Neural cell (in vitro differentiated cells): ENCODE results near the gene PSME3IP1. TPM values are rescaled to one million over a fixed set of nuclear protein-coding genes. Genes with fewer than 3 reads are reported as not detected.

Experiments used
- H2AFZ ChIP-seq: fragments of 200-600, 300-800 bp; sonication (generic), shearing (Covaris generic); 2 replicates; pipeline ENCODE4 v1.6.0; 2014; ENCODE audit warnings: low read depth, mild to moderate bottlenecking, antibody characterized with exemption, low read length, moderate library complexity
- H3F3A ChIP-seq: fragments of 200-600 bp; shearing (Covaris generic); 2 replicates; pipeline ENCODE4 v1.6.1; 2016; ENCODE audit warnings: mild to moderate bottlenecking, moderate library complexity, mixed read lengths, antibody characterized with exemption, low read length; ENCODE audit not compliant: insufficient read depth, poor library complexity, severe bottlenecking
- H3K27ac ChIP-seq: fragments of 200-600, 300-800 bp; sonication (generic), shearing (Covaris generic); 2 replicates; pipeline ENCODE4 v1.5.1; 2014; ENCODE audit warnings: mild to moderate bottlenecking, low read length, moderate library complexity
- H3K27me3 ChIP-seq: fragments of 300-800, 200-600 bp; sonication (generic), shearing (Covaris generic); 2 replicates; pipeline ENCODE4 v1.6.0; 2014; ENCODE audit warnings: mild to moderate bottlenecking, low read depth, low read length, moderate library complexity; ENCODE audit not compliant: insufficient read depth
- H3K36me3 ChIP-seq: fragments of 300-800, 200-600 bp; sonication (generic), shearing (Covaris generic); 2 replicates; pipeline ENCODE4 v1.5.1; 2014; ENCODE audit warnings: mild to moderate bottlenecking, antibody characterized with exemption, low read length, moderate library complexity; ENCODE audit not compliant: insufficient read depth
- H3K4me2 ChIP-seq: fragments of 300-800, 200-600 bp; sonication (generic), shearing (Covaris generic); 2 replicates; pipeline ENCODE4 v1.6.0; 2014; ENCODE audit warnings: mild to moderate bottlenecking, low read length
- H3K4me3 ChIP-seq: fragments of 300-800, 200-600 bp; sonication (generic), shearing (Covaris generic); 2 replicates; pipeline ENCODE4 v1.5.1; 2014; ENCODE audit warnings: mild to moderate bottlenecking, low read length, moderate library complexity
- H3K79me2 ChIP-seq: fragments of 200-600 bp; shearing (Covaris generic); replicated peaks from 2 replicates; pipeline ENCODE4 v1.6.0; 2014; ENCODE audit warnings: mild to moderate bottlenecking, low read length, moderate library complexity; ENCODE audit not compliant: insufficient read depth
- H3K9ac ChIP-seq: fragments of 300-800, 200-600 bp; sonication (generic), shearing (Covaris generic); 2 replicates; pipeline ENCODE4 v1.6.1; 2016; ENCODE audit warnings: mild to moderate bottlenecking, low read length, mixed read lengths
- H3K9me2 ChIP-seq: fragments of 200-600 bp; shearing (Covaris generic); 2 replicates; pipeline ENCODE4 v1.6.1; 2016; ENCODE audit warnings: mild to moderate bottlenecking, low read length, mixed read lengths; ENCODE audit not compliant: insufficient read depth
- H3K9me3 ChIP-seq: fragments of 200-600, 300-800 bp; sonication (generic), shearing (Covaris generic); 2 replicates; pipeline ENCODE4 v1.6.1; 2016; ENCODE audit warnings: mild to moderate bottlenecking, mixed run types, low read length, moderate library complexity, mixed read lengths
- H4K20me1 ChIP-seq: fragments of 200-600 bp; shearing (Covaris generic); 2 replicates; pipeline ENCODE4 v1.6.1; 2016; ENCODE audit warnings: mild to moderate bottlenecking, mixed run types; ENCODE audit not compliant: insufficient read depth
- CTCF ChIP-seq: fragments of 450-650 bp; IDR thresholded peaks from 2 replicates; pipeline ENCODE4 v1.5.1; 2014; ENCODE audit warnings: antibody characterized with exemption, mild to moderate bottlenecking, moderate library complexity; ENCODE audit not compliant: poor library complexity, severe bottlenecking
- EP300 ChIP-seq: fragments of 450-650 bp; conservative IDR thresholded peaks from 2 replicates; pipeline ENCODE4 v1.6.1; 2014; ENCODE audit warnings: antibody characterized with exemption, mild to moderate bottlenecking, moderate library complexity; ENCODE audit not compliant: poor library complexity, severe bottlenecking
- EZH2 ChIP-seq: fragments of 200-600, 300-800 bp; shearing (Covaris generic), sonication (generic); IDR thresholded peaks from 2 replicates; pipeline ENCODE4 v1.6.1; 2014; ENCODE audit warnings: antibody characterized with exemption, low read length, borderline replicate concordance, mild to moderate bottlenecking; ENCODE audit not compliant: insufficient read depth, poor library complexity, severe bottlenecking
- MXI1 ChIP-seq: fragments of 450-650 bp; conservative IDR thresholded peaks from 2 replicates; pipeline ENCODE4 v1.6.1; 2014; ENCODE audit warnings: antibody characterized with exemption, mild to moderate bottlenecking; ENCODE audit not compliant: poor library complexity, severe bottlenecking
- POLR2AphosphoS5 ChIP-seq: IDR thresholded peaks from 2 replicates; pipeline ENCODE4 v1.6.1; 2012
- RAD21 ChIP-seq: fragments of 450-650 bp; conservative IDR thresholded peaks from 2 replicates; pipeline ENCODE4 v1.6.1; 2014; ENCODE audit warnings: antibody characterized with exemption, mild to moderate bottlenecking, moderate library complexity
- SMC3 ChIP-seq: fragments of 450-650 bp; conservative IDR thresholded peaks from 2 replicates; pipeline ENCODE4 v1.6.1; 2014; ENCODE audit warnings: antibody characterized with exemption, mild to moderate bottlenecking, moderate library complexity; ENCODE audit not compliant: poor library complexity
- TAF1 ChIP-seq: IDR thresholded peaks from 2 replicates; pipeline ENCODE4 v1.6.1; 2012; ENCODE audit warnings: low read depth
- polyA plus RNA-seq: library from polyadenylated mRNA; depleted of rRNA; stranded (reverse); fragments of >200 nt; gene quantifications from 2 replicates; pipeline ENCODE4 v1.2.3, GENCODE V29; 2014
- TF ChIP-seq, protein P1 (sequence below): IDR thresholded peaks from 2 replicates; pipeline ENCODE4 v1.6.1; 2012; ENCODE audit warnings: borderline replicate concordance

The PSME3IP1 gene
- polyA plus RNA-seq, 1 donor from 2014 or later = 167 TPM

DNA sequence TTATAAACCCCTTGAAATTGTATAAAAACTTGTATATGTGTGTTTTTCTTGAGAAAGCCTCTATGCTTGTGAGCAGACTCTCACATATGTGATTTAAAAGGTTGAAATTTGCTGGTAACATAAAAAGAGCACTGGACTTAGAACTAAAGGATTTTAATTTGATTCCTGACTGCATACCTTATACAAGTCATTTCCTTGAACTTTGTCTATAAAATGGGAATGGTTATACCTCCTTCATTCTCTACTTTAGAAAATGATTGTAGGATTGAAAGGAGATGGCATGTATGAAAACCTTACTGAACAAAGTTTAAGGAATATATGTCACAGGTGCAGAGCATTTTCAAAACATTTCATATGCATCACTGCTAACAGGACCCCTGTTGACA, 48.9 kb upstream of the PSME3IP1 start:
- Histone ChIP-seq H2AFZ (no peak overlapping the region), H3K9me3 (no peaks in the 10 kb centered on the region), H3K9ac (no peak overlapping the region), H3F3A (no peaks in the 10 kb centered on the region), H3K79me2 (no peaks in the 10 kb centered on the region), H4K20me1 (no peaks in the 10 kb centered on the region), H3K27me3 (no peaks in the 10 kb centered on the region), H3K27ac (no peak overlapping the region), H3K36me3 (peaks cover 22% of the 10 kb centered on the region), H3K9me2 (no peaks in the 10 kb centered on the region), H3K4me3 (no peak overlapping the region), H3K4me2 (no peak overlapping the region)
- TF ChIP-seq, protein P1, sequence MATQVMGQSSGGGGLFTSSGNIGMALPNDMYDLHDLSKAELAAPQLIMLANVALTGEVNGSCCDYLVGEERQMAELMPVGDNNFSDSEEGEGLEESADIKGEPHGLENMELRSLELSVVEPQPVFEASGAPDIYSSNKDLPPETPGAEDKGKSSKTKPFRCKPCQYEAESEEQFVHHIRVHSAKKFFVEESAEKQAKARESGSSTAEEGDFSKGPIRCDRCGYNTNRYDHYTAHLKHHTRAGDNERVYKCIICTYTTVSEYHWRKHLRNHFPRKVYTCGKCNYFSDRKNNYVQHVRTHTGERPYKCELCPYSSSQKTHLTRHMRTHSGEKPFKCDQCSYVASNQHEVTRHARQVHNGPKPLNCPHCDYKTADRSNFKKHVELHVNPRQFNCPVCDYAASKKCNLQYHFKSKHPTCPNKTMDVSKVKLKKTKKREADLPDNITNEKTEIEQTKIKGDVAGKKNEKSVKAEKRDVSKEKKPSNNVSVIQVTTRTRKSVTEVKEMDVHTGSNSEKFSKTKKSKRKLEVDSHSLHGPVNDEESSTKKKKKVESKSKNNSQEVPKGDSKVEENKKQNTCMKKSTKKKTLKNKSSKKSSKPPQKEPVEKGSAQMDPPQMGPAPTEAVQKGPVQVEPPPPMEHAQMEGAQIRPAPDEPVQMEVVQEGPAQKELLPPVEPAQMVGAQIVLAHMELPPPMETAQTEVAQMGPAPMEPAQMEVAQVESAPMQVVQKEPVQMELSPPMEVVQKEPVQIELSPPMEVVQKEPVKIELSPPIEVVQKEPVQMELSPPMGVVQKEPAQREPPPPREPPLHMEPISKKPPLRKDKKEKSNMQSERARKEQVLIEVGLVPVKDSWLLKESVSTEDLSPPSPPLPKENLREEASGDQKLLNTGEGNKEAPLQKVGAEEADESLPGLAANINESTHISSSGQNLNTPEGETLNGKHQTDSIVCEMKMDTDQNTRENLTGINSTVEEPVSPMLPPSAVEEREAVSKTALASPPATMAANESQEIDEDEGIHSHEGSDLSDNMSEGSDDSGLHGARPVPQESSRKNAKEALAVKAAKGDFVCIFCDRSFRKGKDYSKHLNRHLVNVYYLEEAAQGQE = no peak
- no peak for TF ChIP-seq SMC3
- TF ChIP-seq RAD21 = no peak
- no peak for TF ChIP-seq TAF1
- no peak for TF ChIP-seq MXI1

GRCh38 chr16:57233944-57234706, 48.3 kb upstream of the PSME3IP1 start:
- peaks cover 22% of the 10 kb centered on the region for H3K36me3 ChIP-seq
- H3K9me2 ChIP-seq = no peaks in the 10 kb centered on the region
- H3K4me3 ChIP-seq = no peak overlapping the region
- H3F3A ChIP-seq = no peaks in the 10 kb centered on the region
- H4K20me1 ChIP-seq = no peaks in the 10 kb centered on the region
- H3K27ac ChIP-seq = no peak overlapping the region
- no peak overlapping the region for H2AFZ ChIP-seq
- no peak overlapping the region for H3K9ac ChIP-seq
- H3K9me3 ChIP-seq = no peaks in the 10 kb centered on the region
- no peaks in the 10 kb centered on the region for H3K79me2 ChIP-seq
- no peak overlapping the region for H3K4me2 ChIP-seq
- TF ChIP-seq CTCF = no peak
- TF ChIP-seq, protein P1 = no peak
- no peak for TF ChIP-seq MXI1
- no peak for TF ChIP-seq POLR2AphosphoS5
- no peak for TF ChIP-seq EP300
- TF ChIP-seq TAF1 = no peak
- TF ChIP-seq RAD21 = no peak
- TF ChIP-seq EZH2 = no peak
- TF ChIP-seq SMC3 = no peak
- no peaks in the 10 kb centered on the region for H3K27me3 ChIP-seq
